Measurements from ENCODE around the gene CAMTA1. TPM values are rescaled to one million over a fixed set of nuclear protein-coding genes. Genes with fewer than 3 reads are reported as not detected.

The CAMTA1 gene
- polyA plus RNA-seq, 1 of the 3 experiments (the other 2 are of a cell fraction), result 63.1 TPM

DNA sequence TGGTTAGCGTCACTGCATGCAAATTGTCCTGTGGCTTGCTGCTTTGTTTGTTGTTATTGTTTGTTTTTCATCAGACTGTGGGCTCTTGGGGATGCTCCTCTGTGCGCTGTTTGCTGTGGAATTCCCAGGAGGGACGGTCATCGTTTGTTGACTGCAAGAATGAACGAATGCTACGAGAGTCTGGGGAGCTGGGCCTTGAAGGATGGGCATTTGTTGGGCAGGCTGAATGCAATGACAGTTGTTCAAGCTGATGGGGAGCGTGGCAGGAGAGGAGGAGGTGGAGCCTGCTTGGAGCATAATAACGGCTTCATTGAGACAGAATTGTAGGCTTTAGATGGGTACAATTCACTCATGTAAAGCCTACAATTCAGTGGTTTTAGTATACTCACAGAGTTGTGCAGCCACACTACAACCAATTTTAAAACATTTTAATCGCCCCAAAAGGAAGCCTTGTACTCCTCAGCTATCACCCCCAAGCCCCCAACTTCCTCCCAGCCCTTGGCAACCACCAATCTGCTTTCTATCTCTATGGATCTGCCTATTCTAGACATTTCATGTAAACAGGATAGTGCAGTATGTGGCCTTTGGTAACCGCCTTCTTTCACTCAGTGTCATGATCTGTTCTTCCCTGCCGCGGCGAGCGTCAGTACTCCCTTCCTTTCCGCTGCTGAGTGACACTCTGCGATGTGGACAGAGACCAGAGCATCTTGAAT lies 190.2 kb downstream of the CAMTA1 start:
- no peaks in the 10 kb centered on the region for H3K9me3 ChIP-seq
- no peak overlapping the region for H3K4me3 ChIP-seq (ENCODE audit: low read depth in 2 of 2, low read length in 1 of 2)
- peaks cover 0 to 11% of the 10 kb centered on the region in 2 experiments; a peak in 1 of 4 replicates for H3K4me1 ChIP-seq (ENCODE audit: control insufficient read depth in 1 of 2, insufficient read depth in 2 of 2, low read depth in 1 of 2, low read length in 1 of 2)
- no peak overlapping the region for H3K9ac ChIP-seq
- H3K9me2 ChIP-seq, result no peaks in the 10 kb centered on the region
- no peaks in the 10 kb centered on the region for H3K36me3 ChIP-seq (replicated peaks in 1 of 2; ENCODE audit: control insufficient read depth in 1 of 2, insufficient read depth in 2 of 2, low read length in 1 of 2)
- no peak overlapping the region for H3K27ac ChIP-seq (ENCODE audit: low read depth in 2 of 2, low read length in 1 of 2)
- no peaks in the 10 kb centered on the region for H3F3A ChIP-seq (replicated peaks; ENCODE audit: insufficient read depth)
- POLR2A ChIA-PET, result no interaction called here
- H3K4me2 ChIP-seq, result no peak overlapping the region
- no peak for DNase-seq
- no peaks in the 10 kb centered on the region for H3K79me2 ChIP-seq (ENCODE audit: insufficient read depth)
- CTCF ChIA-PET, result interaction anchor here (1.8 kb wide), 1 partner anchor 694 kb away, joined by 4 read pairs; no protein-coding TSS in a partner anchor
- H3K27me3 ChIP-seq (ENCODE audit: insufficient read depth), result no peaks in the 10 kb centered on the region
- TF ChIP-seq, protein P1, sequence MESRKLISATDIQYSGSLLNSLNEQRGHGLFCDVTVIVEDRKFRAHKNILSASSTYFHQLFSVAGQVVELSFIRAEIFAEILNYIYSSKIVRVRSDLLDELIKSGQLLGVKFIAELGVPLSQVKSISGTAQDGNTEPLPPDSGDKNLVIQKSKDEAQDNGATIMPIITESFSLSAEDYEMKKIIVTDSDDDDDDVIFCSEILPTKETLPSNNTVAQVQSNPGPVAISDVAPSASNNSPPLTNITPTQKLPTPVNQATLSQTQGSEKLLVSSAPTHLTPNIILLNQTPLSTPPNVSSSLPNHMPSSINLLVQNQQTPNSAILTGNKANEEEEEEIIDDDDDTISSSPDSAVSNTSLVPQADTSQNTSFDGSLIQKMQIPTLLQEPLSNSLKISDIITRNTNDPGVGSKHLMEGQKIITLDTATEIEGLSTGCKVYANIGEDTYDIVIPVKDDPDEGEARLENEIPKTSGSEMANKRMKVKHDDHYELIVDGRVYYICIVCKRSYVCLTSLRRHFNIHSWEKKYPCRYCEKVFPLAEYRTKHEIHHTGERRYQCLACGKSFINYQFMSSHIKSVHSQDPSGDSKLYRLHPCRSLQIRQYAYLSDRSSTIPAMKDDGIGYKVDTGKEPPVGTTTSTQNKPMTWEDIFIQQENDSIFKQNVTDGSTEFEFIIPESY (IDR thresholded peaks at IDR 0.05; ENCODE audit: borderline replicate concordance, low read depth), result no peak
- no peak overlapping the region for H2AFZ ChIP-seq (ENCODE audit: low read depth)
- no peaks in the 10 kb centered on the region for H4K20me1 ChIP-seq (ENCODE audit: insufficient read depth)
- 62% methylated on average over 16 of the region's 16 CpGs for WGBS (ENCODE audit: low lambda C conversion rate)

DNA sequence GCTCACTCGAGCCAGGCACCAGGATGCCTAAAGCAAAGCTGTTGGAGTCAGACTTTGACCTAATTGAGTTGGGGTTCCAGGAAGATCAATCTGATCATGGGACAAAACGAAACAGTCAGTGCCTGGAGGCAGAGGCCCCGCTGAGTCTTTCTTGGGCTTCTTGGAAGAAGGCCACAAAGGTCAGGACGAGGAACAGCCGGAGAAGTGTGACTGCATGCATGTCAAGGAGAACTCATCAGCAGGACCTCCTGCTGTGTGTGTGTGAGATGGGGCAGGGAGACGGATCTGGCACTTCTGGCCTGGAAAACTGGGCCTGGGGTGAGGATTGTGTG lies 190.8 kb downstream of the CAMTA1 start:
- no peaks in the 10 kb centered on the region for H3K36me3 ChIP-seq (replicated peaks in 1 of 2; ENCODE audit: control insufficient read depth in 1 of 2, insufficient read depth in 2 of 2, low read length in 1 of 2)
- WGBS (ENCODE audit: low lambda C conversion rate), result 41% methylated on average over 6 of the region's 6 CpGs
- no peaks in the 10 kb centered on the region for H3F3A ChIP-seq (replicated peaks; ENCODE audit: insufficient read depth)
- H3K27me3 ChIP-seq (ENCODE audit: insufficient read depth), result no peaks in the 10 kb centered on the region
- H3K27ac ChIP-seq (ENCODE audit: low read depth in 2 of 2, low read length in 1 of 2), result no peak overlapping the region
- H2AFZ ChIP-seq (ENCODE audit: low read depth), result no peak overlapping the region
- H3K79me2 ChIP-seq (ENCODE audit: insufficient read depth), result no peaks in the 10 kb centered on the region
- H3K4me2 ChIP-seq, result no peak overlapping the region
- TF ChIP-seq CHD2 (IDR thresholded peaks at IDR 0.05; ENCODE audit: low read length, partially characterized antibody) (no peak), GATA2 (CRISPR knock-in tag; IDR thresholded peaks at IDR 0.05) (no peak), SIN3A (IDR thresholded peaks at IDR 0.05; ENCODE audit: borderline replicate concordance, low read depth, low read length) (no peak), TAF1 (IDR thresholded peaks at IDR 0.05; ENCODE audit: borderline replicate concordance, low read depth, low read length) (no peak), RCOR1 (IDR thresholded peaks at IDR 0.05; ENCODE audit: low read length) (no peak), GABPA (IDR thresholded peaks at IDR 0.05; ENCODE audit: low read depth) (no peak), FOXM1 (IDR thresholded peaks at IDR 0.05; ENCODE audit: low read depth) (no peak), POLR2AphosphoS5 (IDR thresholded peaks at IDR 0.05; ENCODE audit: low read depth, low read length) (no peak)
- TF ChIP-seq, protein P2, sequence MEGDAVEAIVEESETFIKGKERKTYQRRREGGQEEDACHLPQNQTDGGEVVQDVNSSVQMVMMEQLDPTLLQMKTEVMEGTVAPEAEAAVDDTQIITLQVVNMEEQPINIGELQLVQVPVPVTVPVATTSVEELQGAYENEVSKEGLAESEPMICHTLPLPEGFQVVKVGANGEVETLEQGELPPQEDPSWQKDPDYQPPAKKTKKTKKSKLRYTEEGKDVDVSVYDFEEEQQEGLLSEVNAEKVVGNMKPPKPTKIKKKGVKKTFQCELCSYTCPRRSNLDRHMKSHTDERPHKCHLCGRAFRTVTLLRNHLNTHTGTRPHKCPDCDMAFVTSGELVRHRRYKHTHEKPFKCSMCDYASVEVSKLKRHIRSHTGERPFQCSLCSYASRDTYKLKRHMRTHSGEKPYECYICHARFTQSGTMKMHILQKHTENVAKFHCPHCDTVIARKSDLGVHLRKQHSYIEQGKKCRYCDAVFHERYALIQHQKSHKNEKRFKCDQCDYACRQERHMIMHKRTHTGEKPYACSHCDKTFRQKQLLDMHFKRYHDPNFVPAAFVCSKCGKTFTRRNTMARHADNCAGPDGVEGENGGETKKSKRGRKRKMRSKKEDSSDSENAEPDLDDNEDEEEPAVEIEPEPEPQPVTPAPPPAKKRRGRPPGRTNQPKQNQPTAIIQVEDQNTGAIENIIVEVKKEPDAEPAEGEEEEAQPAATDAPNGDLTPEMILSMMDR (IDR thresholded peaks at IDR 0.05), result no peak
- TF ChIP-seq, protein P3, sequence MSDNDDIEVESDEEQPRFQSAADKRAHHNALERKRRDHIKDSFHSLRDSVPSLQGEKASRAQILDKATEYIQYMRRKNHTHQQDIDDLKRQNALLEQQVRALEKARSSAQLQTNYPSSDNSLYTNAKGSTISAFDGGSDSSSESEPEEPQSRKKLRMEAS (IDR thresholded peaks at IDR 0.05; ENCODE audit: low read depth), result no peak
- TF ChIP-seq, protein P4, sequence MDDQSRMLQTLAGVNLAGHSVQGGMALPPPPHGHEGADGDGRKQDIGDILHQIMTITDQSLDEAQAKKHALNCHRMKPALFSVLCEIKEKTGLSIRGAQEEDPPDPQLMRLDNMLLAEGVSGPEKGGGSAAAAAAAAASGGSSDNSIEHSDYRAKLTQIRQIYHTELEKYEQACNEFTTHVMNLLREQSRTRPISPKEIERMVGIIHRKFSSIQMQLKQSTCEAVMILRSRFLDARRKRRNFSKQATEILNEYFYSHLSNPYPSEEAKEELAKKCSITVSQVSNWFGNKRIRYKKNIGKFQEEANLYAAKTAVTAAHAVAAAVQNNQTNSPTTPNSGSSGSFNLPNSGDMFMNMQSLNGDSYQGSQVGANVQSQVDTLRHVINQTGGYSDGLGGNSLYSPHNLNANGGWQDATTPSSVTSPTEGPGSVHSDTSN (IDR thresholded peaks at IDR 0.05), result no peak
- TF ChIP-seq, protein P5, sequence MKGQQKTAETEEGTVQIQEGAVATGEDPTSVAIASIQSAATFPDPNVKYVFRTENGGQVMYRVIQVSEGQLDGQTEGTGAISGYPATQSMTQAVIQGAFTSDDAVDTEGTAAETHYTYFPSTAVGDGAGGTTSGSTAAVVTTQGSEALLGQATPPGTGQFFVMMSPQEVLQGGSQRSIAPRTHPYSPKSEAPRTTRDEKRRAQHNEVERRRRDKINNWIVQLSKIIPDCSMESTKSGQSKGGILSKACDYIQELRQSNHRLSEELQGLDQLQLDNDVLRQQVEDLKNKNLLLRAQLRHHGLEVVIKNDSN (IDR thresholded peaks at IDR 0.05; ENCODE audit: borderline replicate concordance, low read depth), result no peak
- TF ChIP-seq, protein P6, sequence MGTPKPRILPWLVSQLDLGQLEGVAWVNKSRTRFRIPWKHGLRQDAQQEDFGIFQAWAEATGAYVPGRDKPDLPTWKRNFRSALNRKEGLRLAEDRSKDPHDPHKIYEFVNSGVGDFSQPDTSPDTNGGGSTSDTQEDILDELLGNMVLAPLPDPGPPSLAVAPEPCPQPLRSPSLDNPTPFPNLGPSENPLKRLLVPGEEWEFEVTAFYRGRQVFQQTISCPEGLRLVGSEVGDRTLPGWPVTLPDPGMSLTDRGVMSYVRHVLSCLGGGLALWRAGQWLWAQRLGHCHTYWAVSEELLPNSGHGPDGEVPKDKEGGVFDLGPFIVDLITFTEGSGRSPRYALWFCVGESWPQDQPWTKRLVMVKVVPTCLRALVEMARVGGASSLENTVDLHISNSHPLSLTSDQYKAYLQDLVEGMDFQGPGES (IDR thresholded peaks at IDR 0.05; ENCODE audit: low read depth, low read length), result no peak
- TF ChIP-seq, protein P7, sequence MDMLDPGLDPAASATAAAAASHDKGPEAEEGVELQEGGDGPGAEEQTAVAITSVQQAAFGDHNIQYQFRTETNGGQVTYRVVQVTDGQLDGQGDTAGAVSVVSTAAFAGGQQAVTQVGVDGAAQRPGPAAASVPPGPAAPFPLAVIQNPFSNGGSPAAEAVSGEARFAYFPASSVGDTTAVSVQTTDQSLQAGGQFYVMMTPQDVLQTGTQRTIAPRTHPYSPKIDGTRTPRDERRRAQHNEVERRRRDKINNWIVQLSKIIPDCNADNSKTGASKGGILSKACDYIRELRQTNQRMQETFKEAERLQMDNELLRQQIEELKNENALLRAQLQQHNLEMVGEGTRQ (IDR thresholded peaks at IDR 0.05; ENCODE audit: borderline replicate concordance, low read depth, low read length), result no peak
- POLR2A ChIA-PET, result no interaction called here
- DNase-seq, result no peak
- H3K9me3 ChIP-seq, result no peaks in the 10 kb centered on the region
- H3K4me1 ChIP-seq (ENCODE audit: control insufficient read depth in 1 of 2, insufficient read depth in 2 of 2, low read depth in 1 of 2, low read length in 1 of 2), result peaks cover 0 to 5% of the 10 kb centered on the region in 2 experiments; a peak in 1 of 4 replicates
- H3K9me2 ChIP-seq, result no peaks in the 10 kb centered on the region
- no peaks in the 10 kb centered on the region for H4K20me1 ChIP-seq (ENCODE audit: insufficient read depth)
- CTCF ChIA-PET, result no interaction called here
- no peak overlapping the region for H3K9ac ChIP-seq
- H3K4me3 ChIP-seq (ENCODE audit: low read depth in 2 of 2, low read length in 1 of 2), result no peak overlapping the region
